Activated T-helper 2 cell treated with anti-CD3 and anti-CD28 coated beads, Interferon-gamma antibody, Interleukin-2, Interleukin-4, amounts not matched to agents 10 μg/mL and 5 μg/mL and 100 μg/mL, durations not matched to agents 14 hours and 24 hours and 36 hours (primary cell): ENCODE measurements around the gene IFNW1. TPM values are rescaled to one million over a fixed set of nuclear protein-coding genes. Genes with fewer than 3 reads are reported as not detected.
"Not testable (repeated sequence)": the region's sequence is repeated elsewhere in the genome, so short reads cannot be mapped to it uniquely, and the experiment has no call there.

ENCODE experiments used
- DNase-seq: peaks from one replicate; pipeline ENCODE4 v3.0.0; 2021; ENCODE audit warnings: low spot score
- H3K27ac Mint-ChIP-seq: one replicate; pipeline ENCODE4 v1.8.0; 2021; ENCODE audit warnings: mixed read lengths
- H3K27me3 Mint-ChIP-seq: one replicate; pipeline ENCODE4 v1.8.0; 2021; ENCODE audit warnings: low read depth, mixed read lengths
- H3K36me3 Mint-ChIP-seq: one replicate; pipeline ENCODE4 v1.8.0; 2021; ENCODE audit warnings: low read depth, mixed read lengths
- H3K4me1 Mint-ChIP-seq: one replicate; pipeline ENCODE4 v1.8.0; 2021; ENCODE audit warnings: low read depth, mixed read lengths
- H3K4me3 Mint-ChIP-seq: one replicate; pipeline ENCODE4 v1.8.0; 2021; ENCODE audit warnings: low read depth, mild to moderate bottlenecking, moderate library complexity, mixed read lengths
- H3K9me3 Mint-ChIP-seq: one replicate; pipeline ENCODE4 v1.8.0; 2021; ENCODE audit warnings: mixed read lengths
- intact Hi-C: fragments of 100-400 bp; cut with micrococcal nuclease; formaldehyde crosslinking; loops from one replicate; pipeline ENCODE4 v1.15.1; 2023
- total RNA-seq: library from RNA; stranded (reverse); gene quantifications from 2 replicates; pipeline ENCODE4 v1.2.3, GENCODE V29; 2022

Gene IFNW1
- total RNA-seq, 1 donor from 2014 or later: not detected

DNA sequence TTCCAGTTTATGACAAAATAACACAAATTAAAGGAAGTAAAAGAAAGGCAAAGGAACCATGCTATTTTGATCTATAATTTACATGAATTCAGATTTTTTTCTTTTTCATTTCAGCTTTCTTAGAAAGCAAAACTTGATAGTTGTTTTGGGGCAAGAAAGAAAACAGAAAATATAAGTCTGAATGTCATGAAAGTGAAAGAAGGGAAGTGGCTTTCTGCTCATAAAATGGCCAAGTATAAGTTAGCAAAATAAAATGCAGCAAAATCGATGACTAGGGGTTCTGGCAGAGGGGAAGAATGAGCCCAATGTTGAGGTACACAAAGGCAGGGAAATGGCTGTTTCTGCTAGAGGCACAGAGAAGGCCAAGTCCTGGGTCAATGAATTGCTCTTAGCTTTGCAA lies 3.0 kb upstream of the IFNW1 start:
- Mint-ChIP-seq H3K36me3 (peaks cover 24% of the 10 kb centered on the region), H3K4me3 (peak overlapping the region; percentile 14), H3K9me3 (peaks cover 45% of the 10 kb centered on the region), H3K27ac (peak overlapping the region; percentile 79), H3K4me1 (peaks cover 31% of the 10 kb centered on the region), H3K27me3 (peaks cover 9% of the 10 kb centered on the region)
- intact Hi-C loops: no loop called here
- DNase-seq: no peak

DNA sequence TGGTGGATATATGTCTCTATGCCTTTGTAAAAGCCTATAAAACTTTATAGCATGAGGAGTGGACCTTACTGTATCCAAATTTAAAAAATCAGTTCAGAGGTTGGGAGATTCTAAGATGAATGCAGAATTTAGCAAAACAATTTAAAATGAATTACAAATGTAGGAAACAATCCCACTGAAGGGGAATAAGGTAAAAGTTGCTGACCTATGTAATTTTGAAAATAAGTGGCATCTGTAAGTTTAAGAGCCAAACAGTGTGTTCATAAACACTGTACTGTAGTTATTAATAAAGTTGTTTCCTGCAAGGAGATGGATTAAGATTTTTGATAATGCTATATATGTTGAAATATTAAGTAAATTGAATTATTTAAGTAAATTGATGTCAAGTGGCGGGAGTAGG lies 4.6 kb downstream of the IFNW1 start:
- intact Hi-C loops: no loop called here
- Mint-ChIP-seq H3K4me3 (no peak overlapping the region), H3K36me3 (no peaks in the 10 kb centered on the region), H3K27ac (no peak overlapping the region), H3K9me3 (no peaks in the 10 kb centered on the region), H3K27me3 (peaks cover 31% of the 10 kb centered on the region), H3K4me1 (peaks cover 9% of the 10 kb centered on the region)
- DNase-seq: no peak

GRCh38 chr9:21135736-21136135 lies 5.9 kb downstream of the IFNW1 start:
- Mint-ChIP-seq H3K27me3 (peaks cover 31% of the 10 kb centered on the region), H3K36me3 (no peaks in the 10 kb centered on the region), H3K4me1 (no peaks in the 10 kb centered on the region), H3K9me3 (no peaks in the 10 kb centered on the region), H3K4me3 (no peak overlapping the region), H3K27ac (no peak overlapping the region)
- intact Hi-C loops: no loop called here
- no peak for DNase-seq

- H3K36me3 Mint-ChIP-seq, intact Hi-C loops, H3K4me1 Mint-ChIP-seq, H3K4me3 Mint-ChIP-seq, H3K27ac Mint-ChIP-seq, DNase-seq: not testable (repeated sequence)
- H3K27me3 Mint-ChIP-seq: peaks cover 25% of the 10 kb centered on the region
- peaks cover 25% of the 10 kb centered on the region for H3K9me3 Mint-ChIP-seq
Measured at GRCh38 chr9:21128186-21128585, 13.4 kb downstream of the IFNW1 start.

DNA sequence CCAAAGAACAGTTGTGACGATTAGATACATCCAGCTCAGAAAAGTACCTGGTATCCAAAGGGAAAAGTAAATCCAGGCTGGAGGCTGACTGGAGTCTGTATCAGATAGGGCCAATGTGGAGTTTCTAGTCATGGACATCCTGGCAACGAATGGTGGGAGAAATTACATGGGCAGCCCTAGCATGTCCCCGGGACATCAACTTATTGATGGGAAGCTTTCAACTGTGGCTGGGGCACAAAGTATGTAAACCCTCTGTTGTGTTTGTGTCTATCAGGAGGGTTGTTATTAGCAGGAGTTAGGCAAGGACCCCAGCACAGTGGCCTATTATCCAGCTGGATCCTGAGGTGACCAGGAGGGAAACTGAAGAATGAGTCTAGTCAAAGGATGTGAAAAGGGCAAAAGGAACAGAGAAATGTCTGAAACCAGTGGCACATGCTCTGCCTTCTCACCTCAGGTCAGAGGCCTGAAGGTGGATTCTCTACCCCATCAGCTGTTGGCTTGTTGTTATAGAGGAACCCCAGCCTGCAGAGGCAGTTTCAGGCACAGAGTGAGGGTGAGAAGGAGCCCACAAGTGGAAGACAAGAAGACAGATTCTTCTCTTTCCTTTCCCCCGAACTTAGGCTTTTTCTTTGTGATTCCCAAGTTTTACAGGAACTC lies 19.9 kb downstream of the IFNW1 start:
- Mint-ChIP-seq H3K27ac (no peak overlapping the region), H3K27me3 (peaks cover 50% of the 10 kb centered on the region), H3K4me3 (no peak overlapping the region), H3K4me1 (no peaks in the 10 kb centered on the region), H3K36me3 (no peaks in the 10 kb centered on the region), H3K9me3 (peaks cover 7% of the 10 kb centered on the region)
- intact Hi-C loops: no loop called here
- DNase-seq: no peak

- intact Hi-C loops: no loop called here
- Mint-ChIP-seq H3K36me3 (no peaks in the 10 kb centered on the region), H3K4me3 (no peak overlapping the region), H3K9me3 (peaks cover under 1% of the 10 kb centered on the region), H3K4me1 (no peaks in the 10 kb centered on the region), H3K27ac (no peak overlapping the region), H3K27me3 (peaks cover 50% of the 10 kb centered on the region)
- DNase-seq: no peak
Measured at GRCh38 chr9:21121079-21121478, 20.6 kb downstream of the IFNW1 start.

- intact Hi-C loops: loop anchor here (10.0 kb wide), 1 partner anchor 914 kb away; no protein-coding TSS in a partner anchor
- no peak for DNase-seq
- H3K36me3 Mint-ChIP-seq: no peaks in the 10 kb centered on the region
- no peak overlapping the region for H3K27ac Mint-ChIP-seq
- peaks cover 51% of the 10 kb centered on the region for H3K27me3 Mint-ChIP-seq
- H3K4me3 Mint-ChIP-seq: no peak overlapping the region
- no peaks in the 10 kb centered on the region for H3K4me1 Mint-ChIP-seq
- H3K9me3 Mint-ChIP-seq: no peaks in the 10 kb centered on the region
Measured at GRCh38 chr9:21119093-21119770, 22.4 kb downstream of the IFNW1 start.

DNA sequence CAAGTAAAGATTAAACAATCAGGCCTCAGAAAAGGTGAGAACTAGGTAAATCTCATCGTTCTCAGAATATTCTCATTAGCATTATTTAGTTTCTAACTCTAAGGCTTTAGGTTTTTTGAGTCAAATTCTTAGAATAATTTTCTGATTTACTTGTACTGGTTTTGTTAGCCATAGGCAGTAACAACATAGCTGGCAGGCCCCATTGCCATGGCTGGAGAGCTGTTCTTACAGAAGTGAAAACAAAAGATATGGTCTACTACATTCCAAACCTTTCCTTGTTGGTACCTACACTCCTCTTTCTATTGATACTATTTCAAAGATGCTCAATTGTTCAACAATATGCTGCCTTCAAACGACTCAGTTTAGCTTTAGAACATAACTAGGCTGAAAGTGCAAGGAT lies 27.3 kb downstream of the IFNW1 start:
- Mint-ChIP-seq H3K27ac (no peak overlapping the region), H3K4me1 (no peaks in the 10 kb centered on the region), H3K36me3 (no peaks in the 10 kb centered on the region), H3K27me3 (peaks cover 53% of the 10 kb centered on the region), H3K4me3 (no peak overlapping the region), H3K9me3 (no peaks in the 10 kb centered on the region)
- DNase-seq: no peak
- intact Hi-C loops: loop anchor here (5.0 to 10.0 kb wide), 4 partner anchors 37 to 1187 kb away; partner anchors contain the start of gene IFNB1

GRCh38 chr9:21110708-21111576 lies 30.7 kb downstream of the IFNW1 start:
- Mint-ChIP-seq H3K36me3 (no peaks in the 10 kb centered on the region), H3K27me3 (peaks cover 27% of the 10 kb centered on the region), H3K9me3 (no peaks in the 10 kb centered on the region), H3K27ac (no peak overlapping the region), H3K4me3 (no peak overlapping the region), H3K4me1 (no peaks in the 10 kb centered on the region)
- intact Hi-C loops: loop anchor here (1.0 to 10.0 kb wide), 7 partner anchors 34 to 1184 kb away; partner anchors contain the start of gene IFNB1
- DNase-seq: no peak

GRCh38 chr9:21104787-21105186 lies 36.8 kb downstream of the IFNW1 start:
- Mint-ChIP-seq H3K4me3 (no peak overlapping the region), H3K4me1 (peaks cover 9% of the 10 kb centered on the region), H3K36me3 (no peaks in the 10 kb centered on the region), H3K27me3 (peaks cover 8% of the 10 kb centered on the region), H3K27ac (no peak overlapping the region), H3K9me3 (no peaks in the 10 kb centered on the region)
- DNase-seq: no peak
- intact Hi-C loops: no loop called here

DNA sequence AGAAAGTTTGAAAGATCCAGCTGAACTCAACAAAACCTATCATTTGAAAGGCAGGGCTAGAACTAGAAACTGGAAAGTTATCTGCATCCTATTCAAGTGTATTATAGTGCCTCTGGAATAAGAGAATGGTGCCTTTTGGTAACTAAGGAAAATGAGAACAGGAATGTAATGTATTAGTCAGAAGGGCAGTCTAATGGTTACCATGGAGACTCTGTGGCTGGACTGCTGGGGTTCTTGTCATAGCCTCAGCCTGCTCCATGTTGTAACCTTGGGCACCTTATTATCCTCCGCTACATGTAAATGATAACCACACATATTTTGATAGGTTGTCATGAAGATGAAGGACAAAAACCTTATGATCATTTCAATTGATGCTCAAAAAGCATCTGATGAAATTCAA lies 39.3 kb downstream of the IFNW1 start:
- H3K4me3 Mint-ChIP-seq: no peak overlapping the region
- H3K27me3 Mint-ChIP-seq: peaks cover 7% of the 10 kb centered on the region
- no peak for DNase-seq
- H3K27ac Mint-ChIP-seq: no peak overlapping the region
- intact Hi-C loops: no loop called here
- H3K4me1 Mint-ChIP-seq: peaks cover 12% of the 10 kb centered on the region
- no peaks in the 10 kb centered on the region for H3K9me3 Mint-ChIP-seq
- H3K36me3 Mint-ChIP-seq: no peaks in the 10 kb centered on the region

- DNase-seq: no peak
- intact Hi-C loops: loop anchor here (2.0 to 5.0 kb wide), 3 partner anchors 67 to 1101 kb away; partner anchors contain the start of genes HACD4 and MLLT3
- Mint-ChIP-seq H3K4me1 (peaks cover 30% of the 10 kb centered on the region), H3K4me3 (no peak overlapping the region), H3K9me3 (no peaks in the 10 kb centered on the region), H3K27ac (no peak overlapping the region), H3K36me3 (no peaks in the 10 kb centered on the region), H3K27me3 (peaks cover under 1% of the 10 kb centered on the region)
Measured at GRCh38 chr9:21097817-21098216, 43.8 kb downstream of the IFNW1 start.
